Keratinocyte (primary cell): ENCODE data around the gene FASLG. TPM values are rescaled to one million over a fixed set of nuclear protein-coding genes. Genes with fewer than 3 reads are reported as not detected.

Source experiments
- DNase-seq: peaks from one replicate; pipeline ENCODE4 v3.0.0-alpha.2; 2011; ENCODE audit warnings: low read depth, missing footprints, low spot score
- FAIRE-seq: peaks from 2 replicates; lab custom pipeline; 2011; peaks lifted over from hg19 to GRCh38; lab: Jason Lieb, UNC
- H2AFZ ChIP-seq: 2 replicates; pipeline ENCODE4 v1.6.0; 2012; ENCODE audit warnings: low read length, control low read depth, inconsistent platforms; ENCODE audit not compliant: control insufficient read depth
- H3K27ac ChIP-seq: 2 replicates; pipeline ENCODE4 v1.5.1; 2011; ENCODE audit warnings: low read length; ENCODE audit not compliant: control insufficient read depth, insufficient read depth
- H3K27me3 ChIP-seq: 3 replicates; pipeline ENCODE4 v1.6.0; 2011; ENCODE audit warnings: low read length; ENCODE audit not compliant: control insufficient read depth, insufficient read depth; ENCODE audit errors: extremely low read depth
- H3K36me3 ChIP-seq, 2 experiments: 2 replicates in 1 of 2; 3 replicates in 1 of 2; pipeline ENCODE4 v1.5.1; 2011; ENCODE audit warnings: low read length in 2 of 2, mild to moderate bottlenecking in 1 of 2; ENCODE audit not compliant: control insufficient read depth in 2 of 2, insufficient read depth in 2 of 2; ENCODE audit errors: extremely low read depth in 1 of 2
- H3K4me1 ChIP-seq: 3 replicates; pipeline ENCODE4 v1.5.1; 2011; ENCODE audit warnings: low read length; ENCODE audit not compliant: control insufficient read depth, insufficient read depth; ENCODE audit errors: extremely low read depth
- H3K4me2 ChIP-seq: 3 replicates; pipeline ENCODE4 v1.6.0; 2011; ENCODE audit warnings: low read depth, low read length; ENCODE audit not compliant: control insufficient read depth, insufficient read depth; ENCODE audit errors: extremely low read depth
- H3K4me3 ChIP-seq, 3 experiments: fragments of 200-600 bp in 1 of 3; sonication (generic) in 1 of 3; 2 replicates in 2 of 3; 3 replicates in 1 of 3; pipeline ENCODE4 v1.5.1; 2011 to 2016; ENCODE audit warnings: low read length in 3 of 3, mild to moderate bottlenecking in 3 of 3, control low read depth in 2 of 3, inconsistent platforms in 1 of 3, low read depth in 1 of 3, mixed read lengths in 1 of 3, mixed run types in 1 of 3, moderate library complexity in 1 of 3; ENCODE audit not compliant: control insufficient read depth in 2 of 3, insufficient read depth in 2 of 3; ENCODE audit errors: extremely low read depth in 1 of 3
- H3K79me2 ChIP-seq: 2 replicates; pipeline ENCODE4 v1.6.0; 2012; ENCODE audit warnings: low read length; ENCODE audit not compliant: control insufficient read depth, insufficient read depth
- H3K9ac ChIP-seq: 3 replicates; pipeline ENCODE4 v1.6.0; 2011; ENCODE audit warnings: low read length; ENCODE audit not compliant: control insufficient read depth, insufficient read depth; ENCODE audit errors: extremely low read depth
- H3K9me1 ChIP-seq: 3 replicates; pipeline ENCODE4 v1.6.0; 2011; ENCODE audit warnings: low read length; ENCODE audit not compliant: control insufficient read depth, insufficient read depth; ENCODE audit errors: extremely low read depth
- H3K9me3 ChIP-seq: 2 replicates; pipeline ENCODE4 v1.5.1; 2012; ENCODE audit warnings: low read depth, low read length; ENCODE audit not compliant: control insufficient read depth
- H4K20me1 ChIP-seq: 3 replicates; pipeline ENCODE4 v1.6.0; 2011; ENCODE audit warnings: low read length; ENCODE audit not compliant: control insufficient read depth, insufficient read depth; ENCODE audit errors: extremely low read depth
- CTCF ChIP-seq, 3 experiments: IDR thresholded peaks in 1 of 3; conservative IDR thresholded peaks in 1 of 3; optimal IDR thresholded peaks in 1 of 3; 2 replicates in 2 of 3; 3 replicates in 1 of 3; pipeline versions ENCODE3 to v1.5.1; 2011; ENCODE audit warnings: low read length in 3 of 3, mild to moderate bottlenecking in 3 of 3, moderate library complexity in 2 of 3, control low read depth in 1 of 3, inconsistent platforms in 1 of 3; ENCODE audit not compliant: insufficient read depth in 2 of 3; ENCODE audit errors: extremely low read depth in 1 of 3
- EZH2 ChIP-seq: IDR thresholded peaks from one replicate; pipeline ENCODE4 v1.6.1; 2012; ENCODE audit warnings: inconsistent platforms, mild to moderate bottlenecking, low read length, moderate library complexity
- dilution Hi-C: fragments of 300-500 bp; cut with MboI; formaldehyde crosslinking; loops from one replicate; pipeline ENCODE4 v1.7.0; 2020; ENCODE audit warnings: low sequenced_read_pairs; ENCODE audit not compliant: extremely low pct_ligation_motif_present
- polyA plus RNA-seq, 5 experiments: library from polyadenylated mRNA; depleted of rRNA in 3 of 5; stranded (reverse) in 3 of 5; stranded (forward) in 1 of 5; unstranded in 1 of 5; fragments of >200 nt; gene quantifications; 1 replicate in 1 of 5; 2 replicates in 3 of 5; 3 replicates in 1 of 5; pipeline versions ENCODE4 v1.2.1 to v1.2.3, GENCODE V29; 2011 to 2012; ENCODE audit warnings: missing spikeins in 2 of 5, low read depth in 1 of 5, low replicate concordance in 1 of 5

The FASLG gene
- polyA plus RNA-seq, 1 donor (not counting 4 experiments of a cell fraction or from before 2014, with no cell fraction given): 0.04 TPM

- no peaks in the 10 kb centered on the region for H3K79me2 ChIP-seq
- H2AFZ ChIP-seq: no peak overlapping the region
- no peaks in the 10 kb centered on the region for H3K36me3 ChIP-seq
- H3K9me1 ChIP-seq: no peaks in the 10 kb centered on the region
- TF ChIP-seq EZH2 (no peak), CTCF (optimal IDR thresholded peaks at IDR 0.05 in 1 of 3, IDR thresholded peaks at IDR 0.05 in 1 of 3, conservative IDR thresholded peaks at IDR 0.05 in 1 of 3; ENCODE audit: extremely low read depth in 1 of 3, insufficient read depth in 2 of 3, low read length in 3 of 3) (no peak)
- dilution Hi-C loops: no loop called here
- H3K27ac ChIP-seq: no peak overlapping the region
- no peak overlapping the region for H3K4me3 ChIP-seq
- no peak overlapping the region for H3K9ac ChIP-seq
- no peaks in the 10 kb centered on the region for H3K9me3 ChIP-seq
- H3K4me1 ChIP-seq: peaks cover 13% of the 10 kb centered on the region
- DNase-seq (no peak), FAIRE-seq (peak; percentile 44)
- H3K4me2 ChIP-seq: no peak overlapping the region
- H3K27me3 ChIP-seq: no peaks in the 10 kb centered on the region
- H4K20me1 ChIP-seq: no peaks in the 10 kb centered on the region
These were observed 11.4 kb downstream of the FASLG start for GRCh38 chr1:172670316-172670715.

- H3K27ac ChIP-seq: no peak overlapping the region
- H4K20me1 ChIP-seq: no peaks in the 10 kb centered on the region
- H3K4me3 ChIP-seq: no peak overlapping the region
- H3K27me3 ChIP-seq: no peaks in the 10 kb centered on the region
- H3K9me1 ChIP-seq: no peaks in the 10 kb centered on the region
- DNase-seq: no peak
- dilution Hi-C loops: no loop called here
- TF ChIP-seq EZH2 (no peak), CTCF (optimal IDR thresholded peaks at IDR 0.05 in 1 of 3, IDR thresholded peaks at IDR 0.05 in 1 of 3, conservative IDR thresholded peaks at IDR 0.05 in 1 of 3; ENCODE audit: extremely low read depth in 1 of 3, insufficient read depth in 2 of 3, low read length in 3 of 3) (no peak)
- H3K36me3 ChIP-seq: no peaks in the 10 kb centered on the region
- H3K9me3 ChIP-seq: no peaks in the 10 kb centered on the region
- H2AFZ ChIP-seq: no peak overlapping the region
- peaks cover 18% of the 10 kb centered on the region for H3K4me1 ChIP-seq
- H3K4me2 ChIP-seq: no peak overlapping the region
- no peak for FAIRE-seq
- no peaks in the 10 kb centered on the region for H3K79me2 ChIP-seq
- no peak overlapping the region for H3K9ac ChIP-seq
These were observed 11.9 kb downstream of the FASLG start for GRCh38 chr1:172670791-172671190.
